ENCODE results near the gene USH2A.

USH2A gene

DNA sequence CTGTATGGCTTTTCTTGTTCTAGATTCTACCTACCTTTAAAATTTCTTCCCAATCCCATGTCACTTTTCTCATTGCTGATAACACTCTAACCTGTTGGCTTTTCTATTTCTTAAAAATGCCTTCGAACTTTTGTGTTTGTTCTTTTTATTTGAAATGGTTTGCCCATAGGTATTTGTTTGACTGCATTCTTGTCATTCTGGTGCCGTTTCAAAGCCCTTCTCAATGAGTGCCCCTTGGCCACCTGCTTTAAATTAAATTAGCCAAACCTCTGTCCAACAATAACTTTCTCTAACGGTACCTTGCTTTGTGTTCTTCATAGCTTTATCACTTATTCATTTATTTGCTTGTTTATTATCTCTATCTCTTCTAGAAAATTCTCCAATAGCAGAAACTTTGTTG lies 817.2 kb downstream of the USH2A start:
- no peak for DNase-seq
- H3K36me3 ChIP-seq (replicated peaks; ENCODE audit: insufficient read depth, low read length) = peaks cover 8% of the 10 kb centered on the region

GRCh38 chr1:215605011-215605621 lies 818.1 kb downstream of the USH2A start:
- no peaks in the 10 kb centered on the region for H3K79me2 ChIP-seq (ENCODE audit: low read length)
- no peak overlapping the region for H2AFZ ChIP-seq (ENCODE audit: low read length)
- no peaks in the 10 kb centered on the region for H3K9me2 ChIP-seq (replicated peaks; ENCODE audit: insufficient read depth, low read length)
- no peak for TF ChIP-seq EZH2phosphoT487 (IDR thresholded peaks at IDR 0.05; ENCODE audit: low read length)
- TF ChIP-seq CTCF (IDR thresholded peaks at IDR 0.05; ENCODE audit: low read length) = no peak
- TF ChIP-seq EZH2 (optimal IDR thresholded peaks at IDR 0.05; ENCODE audit: low read depth, low read length) = no peak
- no peaks in the 10 kb centered on the region for H3K9me3 ChIP-seq (replicated peaks; ENCODE audit: insufficient read depth, low read length)
- peaks cover 8% of the 10 kb centered on the region for H3K36me3 ChIP-seq (replicated peaks; ENCODE audit: insufficient read depth, low read length)
- no peak overlapping the region for H3K4me2 ChIP-seq (ENCODE audit: low read depth, low read length)
- no peak overlapping the region for H3K27ac ChIP-seq (ENCODE audit: low read length)
- no peak for DNase-seq
- H3K27me3 ChIP-seq (replicated peaks; ENCODE audit: insufficient read depth, low read length) = no peaks in the 10 kb centered on the region
- H3K9ac ChIP-seq (ENCODE audit: low read length) = no peak overlapping the region
- no peaks in the 10 kb centered on the region for H3K4me1 ChIP-seq (ENCODE audit: low read length)
- H4K20me1 ChIP-seq (ENCODE audit: insufficient read depth, low read length) = no peaks in the 10 kb centered on the region
- H3F3A ChIP-seq (ENCODE audit: insufficient read depth, low read length) = 0 out of 2 replicates have a peak, but pooled peaks cover 2% of the 10 kb centered on the region
- H3K4me3 ChIP-seq (ENCODE audit: low read length) = no peak overlapping the region

More for the DNA sequence above, 817.2 kb downstream of the USH2A start:
- H3F3A ChIP-seq (ENCODE audit: insufficient read depth, low read length) = 0 out of 2 replicates have a peak, but pooled peaks cover 2% of the 10 kb centered on the region
- H3K27ac ChIP-seq (ENCODE audit: low read length) = no peak overlapping the region
- no peaks in the 10 kb centered on the region for H3K79me2 ChIP-seq (ENCODE audit: low read length)
- H3K9ac ChIP-seq (ENCODE audit: low read length) = no peak overlapping the region
- no peak overlapping the region for H3K4me2 ChIP-seq (ENCODE audit: low read depth, low read length)
- H3K9me3 ChIP-seq (replicated peaks; ENCODE audit: insufficient read depth, low read length) = no peaks in the 10 kb centered on the region
- TF ChIP-seq EZH2phosphoT487 (IDR thresholded peaks at IDR 0.05; ENCODE audit: low read length) (no peak), CTCF (IDR thresholded peaks at IDR 0.05; ENCODE audit: low read length) (no peak), EZH2 (optimal IDR thresholded peaks at IDR 0.05; ENCODE audit: low read depth, low read length) (no peak)
- no peaks in the 10 kb centered on the region for H4K20me1 ChIP-seq (ENCODE audit: insufficient read depth, low read length)
- H3K4me3 ChIP-seq (ENCODE audit: low read length) = no peak overlapping the region
- no peak overlapping the region for H2AFZ ChIP-seq (ENCODE audit: low read length)
- H3K27me3 ChIP-seq (replicated peaks; ENCODE audit: insufficient read depth, low read length) = no peaks in the 10 kb centered on the region
- H3K4me1 ChIP-seq (ENCODE audit: low read length) = no peaks in the 10 kb centered on the region
- H3K9me2 ChIP-seq (replicated peaks; ENCODE audit: insufficient read depth, low read length) = no peaks in the 10 kb centered on the region

DNA sequence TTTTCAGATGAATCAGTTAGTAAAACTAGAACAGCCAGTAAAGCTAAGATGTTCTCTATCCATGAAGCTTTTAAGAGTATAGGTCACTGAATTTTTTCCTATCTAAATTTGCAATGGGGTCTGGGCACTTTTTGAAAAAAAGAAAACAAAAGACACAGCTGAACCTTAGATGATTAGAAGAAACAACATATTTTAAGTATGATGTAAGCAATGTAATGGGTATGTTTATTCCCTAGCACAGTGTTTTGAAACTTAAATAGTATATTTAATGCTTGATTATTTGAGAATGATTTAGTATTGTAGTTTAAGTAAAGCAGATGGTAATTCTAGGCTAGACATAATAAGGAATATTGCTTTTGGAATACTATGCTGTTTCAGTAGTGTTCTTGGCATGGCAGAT lies 819.9 kb downstream of the USH2A start:
- no peak for DNase-seq
- Histone ChIP-seq H3K36me3 (replicated peaks; ENCODE audit: insufficient read depth, low read length) (no peaks in the 10 kb centered on the region; the same call in 1 of the 2 replicates), H3K27ac (ENCODE audit: low read length) (no peak overlapping the region)

More for the DNA sequence above, 819.9 kb downstream of the USH2A start:
- no peaks in the 10 kb centered on the region for H4K20me1 ChIP-seq (ENCODE audit: insufficient read depth, low read length)
- H3K9ac ChIP-seq (ENCODE audit: low read length) = no peak overlapping the region
- H3K9me2 ChIP-seq (replicated peaks; ENCODE audit: insufficient read depth, low read length) = no peaks in the 10 kb centered on the region
- no peaks in the 10 kb centered on the region for H3K9me3 ChIP-seq (replicated peaks; ENCODE audit: insufficient read depth, low read length)
- H3K4me3 ChIP-seq (ENCODE audit: low read length) = no peak overlapping the region
- H3K4me1 ChIP-seq (ENCODE audit: low read length) = no peaks in the 10 kb centered on the region
- no peak overlapping the region for H2AFZ ChIP-seq (ENCODE audit: low read length)
- TF ChIP-seq EZH2phosphoT487 (IDR thresholded peaks at IDR 0.05; ENCODE audit: low read length) = no peak
- TF ChIP-seq CTCF (IDR thresholded peaks at IDR 0.05; ENCODE audit: low read length) = no peak
- no peak for TF ChIP-seq EZH2 (optimal IDR thresholded peaks at IDR 0.05; ENCODE audit: low read depth, low read length)
- no peaks in the 10 kb centered on the region for H3K79me2 ChIP-seq (ENCODE audit: low read length)
- H3K27me3 ChIP-seq (replicated peaks; ENCODE audit: insufficient read depth, low read length) = no peaks in the 10 kb centered on the region
- no peak overlapping the region for H3K4me2 ChIP-seq (ENCODE audit: low read depth, low read length)
- no peaks in the 10 kb centered on the region for H3F3A ChIP-seq (ENCODE audit: insufficient read depth, low read length)
